Progenitor cell of endocrine pancreas (in vitro differentiated cells): Measurements from ENCODE around the gene CCL14. TPM values are rescaled to one million over a fixed set of nuclear protein-coding genes. Genes with fewer than 3 reads are reported as not detected.

Experiments
- DNase-seq: peaks from one replicate; pipeline ENCODE4 v3.0.0; 2021; ENCODE audit warnings: low spot score; ENCODE audit not compliant: unreplicated experiment
- H3K27ac Mint-ChIP-seq: 2 replicates; pipeline ENCODE4 v1.8.0; 2021; ENCODE audit warnings: mild to moderate bottlenecking, moderate library complexity, mixed read lengths
- H3K27me3 Mint-ChIP-seq: 2 replicates; pipeline ENCODE4 v1.8.0; 2021; ENCODE audit warnings: mixed read lengths
- H3K36me3 Mint-ChIP-seq: 2 replicates; pipeline ENCODE4 v1.8.0; 2022; ENCODE audit warnings: mixed read lengths; ENCODE audit not compliant: insufficient read depth
- H3K4me1 Mint-ChIP-seq: 2 replicates; pipeline ENCODE4 v1.8.0; 2021; ENCODE audit warnings: low read depth, mixed read lengths
- H3K4me3 Mint-ChIP-seq: 2 replicates; pipeline ENCODE4 v1.8.0; 2021; ENCODE audit warnings: low read depth, mild to moderate bottlenecking, moderate library complexity, mixed read lengths
- H3K9me3 Mint-ChIP-seq: 2 replicates; pipeline ENCODE4 v1.8.0; 2021; ENCODE audit warnings: low read depth, mixed read lengths
- CTCF ChIP-seq: fragments of 200-600 bp; sonication (generic); IDR thresholded peaks from one replicate; pipeline ENCODE4 v1.5.0; 2021; ENCODE audit warnings: antibody characterized with exemption, mild to moderate bottlenecking; ENCODE audit not compliant: unreplicated experiment
- total RNA-seq: library from RNA; stranded (reverse); gene quantifications from 2 replicates; pipeline ENCODE4 v1.2.1, GENCODE V29; 2021

The CCL14 gene
- total RNA-seq, 1 donor from 2014 or later, result not detected

- no peak for TF ChIP-seq CTCF
- Mint-ChIP-seq H3K36me3 (no peaks in the 10 kb centered on the region), H3K9me3 (peaks cover 6% of the 10 kb centered on the region), H3K4me1 (peaks cover 7% of the 10 kb centered on the region), H3K27ac (no peak overlapping the region), H3K27me3 (no peaks in the 10 kb centered on the region), H3K4me3 (no peak overlapping the region)
- DNase-seq, result no peak
Observed at GRCh38 chr17:35988164-35988563, 1.6 kb upstream of the CCL14 start.

- TF ChIP-seq CTCF, result no peak
- peaks cover 6% of the 10 kb centered on the region for H3K9me3 Mint-ChIP-seq
- DNase-seq, result no peak
Observed at GRCh38 chr17:35984140-35984539, 2.4 kb downstream of the CCL14 start.

GRCh38 chr17:35982409-35983191 is 3.9 kb downstream of the CCL14 start:
- Mint-ChIP-seq H3K27me3 (no peaks in the 10 kb centered on the region), H3K27ac (no peak overlapping the region), H3K4me3 (no peak overlapping the region), H3K36me3 (no peaks in the 10 kb centered on the region), H3K4me1 (peaks cover 12% of the 10 kb centered on the region), H3K9me3 (no peaks in the 10 kb centered on the region)
- no peak for TF ChIP-seq CTCF
- no peak for DNase-seq

More at GRCh38 chr17:35984140-35984539, 2.4 kb downstream of the CCL14 start:
- Mint-ChIP-seq H3K27me3 (no peaks in the 10 kb centered on the region), H3K4me3 (no peak overlapping the region), H3K36me3 (no peaks in the 10 kb centered on the region), H3K27ac (no peak overlapping the region), H3K4me1 (peaks cover 10% of the 10 kb centered on the region)

GRCh38 chr17:35981908-35982330 is 4.6 kb downstream of the CCL14 start:
- TF ChIP-seq CTCF, result peak; percentile 53
- Mint-ChIP-seq H3K36me3 (no peaks in the 10 kb centered on the region), H3K27ac (no peak overlapping the region), H3K4me1 (peaks cover 12% of the 10 kb centered on the region), H3K27me3 (no peaks in the 10 kb centered on the region), H3K4me3 (no peak overlapping the region), H3K9me3 (no peaks in the 10 kb centered on the region)
- no peak for DNase-seq

- no peak for DNase-seq
- Mint-ChIP-seq H3K9me3 (peaks cover 4% of the 10 kb centered on the region), H3K36me3 (peaks cover 3% of the 10 kb centered on the region), H3K27ac (peak within 1 kb of the TSS; percentile 8), H3K4me1 (peaks cover 17% of the 10 kb centered on the region), H3K27me3 (no peaks in the 10 kb centered on the region), H3K4me3 (no peak within 1 kb of the TSS)
- no peak for TF ChIP-seq CTCF
Observed at GRCh38 chr17:35981246-35981645, 5.3 kb downstream of the CCL14 start, which contains the start of gene CCL16. CCL16 (minus strand) TSS chr17:35981497; CDS start chr17:35981420, 77 bp downstream.
